ENCODE data around the gene ADAMTSL2.
"Not testable (repeated sequence)": the region's sequence is repeated elsewhere in the genome, so short reads cannot be mapped to it uniquely, and the experiment has no call there.

The ADAMTSL2 gene

DNA sequence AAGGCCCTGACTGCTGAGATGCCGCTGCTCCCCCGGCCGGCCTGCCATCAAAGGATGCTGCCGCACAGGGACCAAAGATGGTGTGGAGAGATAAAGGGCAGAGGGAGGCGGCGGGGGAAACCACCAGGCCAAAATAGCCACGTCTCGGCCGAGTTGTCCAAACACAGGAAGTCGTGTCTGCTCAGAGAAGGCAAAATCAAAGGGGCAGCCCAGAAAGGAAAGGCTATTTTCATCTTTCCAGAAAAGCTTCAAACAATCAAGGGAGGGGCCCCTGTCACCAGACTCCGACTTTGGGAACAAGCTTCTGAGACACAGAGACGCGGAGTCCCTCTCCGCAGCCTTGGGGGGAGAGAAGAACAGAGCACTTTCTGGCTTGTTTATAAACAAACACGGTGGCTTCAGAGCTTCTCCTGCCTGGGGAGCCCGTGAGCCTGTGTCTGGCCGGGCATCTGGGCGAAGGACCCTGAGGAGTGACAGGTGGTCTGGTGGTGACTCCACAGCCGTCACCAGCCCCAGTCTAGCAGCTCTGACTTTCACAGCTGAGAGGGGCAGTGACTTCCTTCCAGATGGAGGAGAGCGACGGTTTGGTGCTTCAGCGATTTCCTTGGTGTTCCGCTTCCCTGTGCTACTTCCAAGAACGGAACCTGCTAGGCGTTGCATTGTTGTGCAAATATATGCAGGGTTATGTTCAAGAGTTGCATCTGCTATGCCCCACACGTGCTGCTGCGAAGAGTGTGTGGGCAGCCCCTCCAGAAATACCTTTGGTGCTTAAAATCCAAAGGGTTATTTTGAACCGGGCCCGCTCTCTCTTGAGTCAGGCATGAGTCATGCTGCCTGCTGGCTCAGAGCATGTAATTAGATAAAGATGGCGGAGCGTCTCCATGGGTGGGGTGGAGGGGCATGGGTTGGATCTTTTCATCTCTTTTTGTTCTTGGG lies 24.0 kb downstream of the ADAMTSL2 start:
- DNase-seq (ENCODE audit: low spot score) = peak; percentile 67

DNA sequence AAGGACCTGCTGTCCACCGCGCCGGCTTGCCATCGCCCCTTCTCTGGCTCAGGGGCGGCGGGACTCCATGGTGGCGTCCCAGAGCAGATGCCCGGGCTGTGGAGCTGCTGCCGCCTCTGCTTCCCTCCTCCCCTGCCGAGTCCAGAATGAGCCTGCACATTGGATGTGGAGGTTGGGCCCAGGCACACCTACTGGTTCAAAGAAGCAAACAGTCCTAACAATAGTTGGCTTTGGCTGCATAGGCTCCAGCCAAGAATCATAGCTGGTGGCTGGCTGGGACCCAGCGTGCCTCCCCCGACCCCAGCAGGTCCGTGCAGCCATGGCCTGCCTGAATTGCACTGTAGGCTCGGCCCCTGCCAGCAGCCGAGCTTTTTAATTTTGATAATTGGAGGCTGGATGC lies 25.8 kb downstream of the ADAMTSL2 start:
- no peak for DNase-seq (ENCODE audit: low spot score)

DNA sequence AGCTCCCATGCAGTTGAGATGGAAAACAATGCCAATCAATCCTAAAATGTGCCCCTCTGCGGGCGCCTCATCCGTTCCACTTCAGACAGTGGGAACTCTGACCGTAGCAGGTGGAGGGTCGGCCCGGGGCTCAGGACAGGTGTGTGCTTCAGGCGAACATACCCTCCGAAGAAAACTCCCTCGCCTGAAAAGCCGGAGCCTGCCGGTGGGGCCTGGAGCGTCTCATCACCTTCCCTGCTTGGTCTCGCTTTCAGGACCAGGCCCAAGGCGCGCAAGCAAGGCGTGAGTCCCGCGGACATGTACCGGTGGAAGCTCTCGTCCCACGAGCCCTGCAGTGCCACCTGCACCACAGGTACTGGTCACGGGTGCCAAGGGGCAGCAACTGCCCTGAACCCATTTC lies 26.4 kb downstream of the ADAMTSL2 start:
- DNase-seq (ENCODE audit: low spot score) = no peak

DNA sequence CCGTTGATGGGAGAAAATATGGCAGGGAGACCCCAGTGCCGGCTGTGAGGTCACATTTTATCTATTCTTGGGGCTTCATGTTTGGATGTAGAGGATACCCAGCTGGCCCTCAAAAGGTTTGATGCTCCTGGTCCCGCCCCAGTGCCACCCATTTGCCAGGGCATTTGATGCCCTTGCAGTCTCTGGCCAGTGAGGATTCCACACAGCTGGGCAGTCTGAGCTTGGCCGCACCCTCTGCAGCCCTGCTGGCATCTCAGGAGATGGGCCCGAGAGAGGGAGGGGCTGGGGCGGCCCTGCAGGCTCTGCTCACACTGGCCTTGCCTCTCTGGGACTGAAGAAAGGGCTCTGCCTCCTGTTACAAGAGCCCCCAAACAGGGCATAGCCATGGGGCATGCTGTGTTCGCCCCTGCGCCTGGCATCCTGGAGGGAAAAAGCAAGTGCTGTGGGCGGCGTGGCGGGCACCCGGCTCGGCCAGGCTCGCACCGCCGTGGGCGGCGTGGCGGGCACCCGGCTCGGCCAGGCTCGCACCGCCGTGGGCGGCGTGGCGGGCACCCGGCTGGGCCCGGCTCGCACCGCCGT lies 27.6 kb downstream of the ADAMTSL2 start:
- no peak for DNase-seq (ENCODE audit: low spot score)

DNA sequence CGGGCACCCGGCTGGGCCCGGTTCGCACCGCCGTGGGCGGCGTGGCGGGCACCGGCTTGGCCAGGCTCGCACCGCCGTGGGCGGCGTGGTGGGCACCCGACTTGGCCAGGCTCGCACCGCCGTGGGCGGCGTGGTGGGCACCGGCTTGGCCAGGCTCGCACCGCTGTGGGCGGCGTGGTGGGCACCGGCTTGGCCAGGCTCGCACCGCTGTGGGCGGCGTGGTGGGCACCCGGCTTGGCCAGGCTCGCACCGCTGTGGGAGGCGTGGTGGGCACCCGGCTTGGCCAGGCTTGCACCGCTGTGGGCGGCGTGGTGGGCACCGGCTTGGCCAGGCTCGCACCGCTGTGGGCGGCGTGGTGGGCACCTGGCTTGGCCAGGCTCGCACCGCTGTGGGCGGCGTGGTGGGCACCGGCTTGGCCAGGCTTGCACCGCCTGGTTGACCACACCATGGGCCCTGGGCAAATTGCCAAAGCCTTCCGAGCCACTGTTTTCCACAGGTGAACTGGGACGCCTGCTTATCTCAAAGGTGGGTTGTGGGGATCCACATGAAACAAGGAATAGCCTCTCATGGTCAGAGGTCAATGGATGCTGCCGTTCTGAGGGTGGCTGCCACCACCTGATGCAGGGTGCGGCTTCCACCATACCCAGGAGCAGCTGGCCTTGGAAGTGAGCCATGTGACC lies 28.2 kb downstream of the ADAMTSL2 start:
- no peak for DNase-seq (ENCODE audit: low spot score)

DNA sequence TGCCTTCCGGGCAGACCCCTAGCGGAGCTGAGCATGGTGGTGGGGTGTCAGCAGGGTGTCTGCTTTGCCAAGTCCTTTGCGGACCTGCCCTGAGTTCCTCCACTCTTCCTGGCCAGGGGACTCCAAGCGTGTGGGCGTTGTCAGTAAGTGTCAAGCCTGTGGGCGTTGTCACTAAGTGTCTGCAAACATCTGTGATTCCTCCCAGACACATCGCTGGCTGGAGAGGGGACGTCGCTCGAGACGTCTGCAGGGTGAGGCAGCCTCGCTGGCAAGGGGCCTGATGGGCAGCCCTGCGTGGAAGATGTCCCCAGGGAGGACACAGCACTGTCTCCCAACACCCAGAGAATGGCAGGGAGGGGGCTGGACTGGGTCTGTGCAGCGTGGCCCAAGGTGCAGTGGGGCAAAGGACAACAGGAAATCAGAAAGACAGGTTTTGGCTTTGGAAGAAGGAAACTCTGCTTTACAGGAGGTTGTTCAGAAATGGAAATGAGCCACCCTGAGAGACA lies 28.8 kb downstream of the ADAMTSL2 start:
- no peak for DNase-seq (ENCODE audit: low spot score)

DNA sequence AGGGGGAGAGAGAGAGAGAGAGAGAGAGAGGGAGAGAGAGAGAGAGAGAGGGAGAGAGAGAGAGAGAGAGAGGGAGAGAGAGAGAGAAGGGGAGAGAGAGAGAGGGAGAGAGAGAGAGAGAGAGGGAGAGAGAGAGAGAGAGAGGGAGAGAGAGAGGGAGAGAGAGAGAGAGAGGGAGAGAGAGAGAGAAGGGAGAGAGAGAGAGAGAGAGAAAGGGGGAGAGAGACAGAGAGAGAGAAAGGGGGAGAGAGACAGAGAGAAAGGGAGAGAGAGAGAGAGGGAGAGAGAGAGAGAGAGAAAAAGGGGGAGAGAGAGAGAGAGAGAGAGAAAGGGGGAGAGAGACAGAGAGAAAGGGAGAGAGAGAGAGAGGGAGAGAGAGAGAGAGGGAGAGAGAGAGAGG lies 29.3 kb downstream of the ADAMTSL2 start:
- not testable (repeated sequence) for DNase-seq (ENCODE audit: low spot score)

DNA sequence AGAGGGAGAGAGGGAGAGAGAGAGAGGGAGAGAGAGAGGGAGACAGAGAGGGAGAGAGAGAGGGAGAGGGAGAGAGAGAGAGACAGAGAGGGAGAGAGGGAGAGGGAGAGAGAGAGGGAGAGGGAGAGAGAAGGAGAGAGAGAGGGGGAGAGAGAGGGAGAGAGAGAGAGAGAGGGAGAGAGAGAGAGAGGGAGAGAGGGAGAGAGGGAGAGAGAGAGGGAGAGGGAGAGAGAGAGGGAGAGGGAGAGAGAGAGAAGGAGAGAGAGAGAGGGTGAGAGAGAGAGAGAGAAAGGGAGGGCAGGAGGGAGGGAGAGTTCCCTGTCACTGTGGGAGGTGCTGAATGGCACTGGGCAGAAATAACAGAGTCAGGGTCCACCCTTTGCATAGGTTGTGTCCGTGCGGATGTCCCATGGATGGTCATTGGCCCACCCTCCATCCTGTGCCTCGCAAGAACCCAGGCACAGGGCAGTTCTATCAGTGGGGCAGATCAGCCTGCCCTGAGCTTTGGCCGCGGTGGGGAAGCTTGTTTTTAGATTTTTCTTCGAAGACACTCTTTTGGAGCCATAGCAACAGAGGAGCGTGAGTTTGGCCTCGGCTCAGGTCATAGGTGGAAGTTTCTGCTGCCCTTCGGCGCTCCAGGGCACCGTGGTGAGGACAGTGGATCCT lies 30.1 kb downstream of the ADAMTSL2 start:
- DNase-seq (ENCODE audit: low spot score) = no peak

DNA sequence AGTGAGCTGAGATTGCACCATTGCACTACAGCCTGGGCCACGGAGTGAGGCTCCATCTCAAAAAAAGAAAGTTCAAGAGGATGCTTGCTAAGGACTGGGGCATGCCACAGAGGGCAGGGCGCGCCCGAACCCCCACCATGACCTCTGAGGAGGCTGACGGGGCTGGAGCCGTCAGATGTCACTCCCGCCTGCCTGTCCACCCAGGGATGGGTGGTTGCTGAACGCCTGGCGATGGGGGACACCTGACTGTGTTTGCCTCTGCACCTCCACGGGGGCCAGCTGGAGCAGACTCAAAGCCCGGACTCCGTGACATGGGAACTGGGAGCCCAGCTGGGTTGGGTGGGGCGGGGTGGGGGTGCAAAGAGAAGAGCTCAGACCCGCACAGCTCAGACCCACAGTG lies 31.9 kb downstream of the ADAMTSL2 start:
- DNase-seq (ENCODE audit: low spot score) = no peak

DNA sequence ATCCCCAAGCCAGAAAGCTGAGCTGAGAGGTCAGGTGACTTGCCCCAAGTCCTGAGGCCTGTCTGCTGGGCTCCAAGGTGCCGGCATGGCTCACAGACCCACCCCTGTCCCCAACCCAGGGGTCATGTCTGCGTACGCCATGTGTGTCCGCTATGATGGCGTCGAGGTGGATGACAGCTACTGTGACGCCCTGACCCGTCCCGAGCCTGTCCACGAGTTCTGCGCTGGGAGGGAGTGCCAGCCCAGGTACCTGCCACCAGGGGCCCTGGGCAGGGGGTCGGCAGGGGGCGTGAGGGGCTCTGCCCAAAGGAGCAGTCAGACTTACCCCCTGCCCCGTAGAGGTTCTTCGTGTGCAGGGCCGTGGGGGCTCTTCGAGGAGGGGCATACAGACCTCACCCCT lies 32.3 kb downstream of the ADAMTSL2 start:
- DNase-seq (ENCODE audit: low spot score) = no peak

DNA sequence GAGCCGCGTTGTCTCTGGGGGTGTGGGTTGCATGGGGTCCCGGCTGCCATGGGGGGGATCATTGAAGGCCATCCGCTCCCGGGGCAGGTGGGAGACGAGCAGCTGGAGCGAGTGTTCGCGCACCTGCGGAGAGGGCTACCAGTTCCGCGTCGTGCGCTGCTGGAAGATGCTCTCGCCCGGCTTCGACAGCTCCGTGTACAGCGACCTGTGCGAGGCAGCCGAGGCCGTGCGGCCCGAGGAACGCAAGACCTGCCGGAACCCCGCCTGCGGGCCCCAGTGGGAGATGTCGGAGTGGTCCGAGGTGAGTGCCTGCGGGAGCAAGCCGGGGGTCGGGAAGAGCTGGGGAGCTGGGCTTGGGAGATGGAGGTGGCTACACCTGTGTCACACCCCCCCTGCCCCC lies 33.7 kb downstream of the ADAMTSL2 start:
- no peak for DNase-seq (ENCODE audit: low spot score)

DNA sequence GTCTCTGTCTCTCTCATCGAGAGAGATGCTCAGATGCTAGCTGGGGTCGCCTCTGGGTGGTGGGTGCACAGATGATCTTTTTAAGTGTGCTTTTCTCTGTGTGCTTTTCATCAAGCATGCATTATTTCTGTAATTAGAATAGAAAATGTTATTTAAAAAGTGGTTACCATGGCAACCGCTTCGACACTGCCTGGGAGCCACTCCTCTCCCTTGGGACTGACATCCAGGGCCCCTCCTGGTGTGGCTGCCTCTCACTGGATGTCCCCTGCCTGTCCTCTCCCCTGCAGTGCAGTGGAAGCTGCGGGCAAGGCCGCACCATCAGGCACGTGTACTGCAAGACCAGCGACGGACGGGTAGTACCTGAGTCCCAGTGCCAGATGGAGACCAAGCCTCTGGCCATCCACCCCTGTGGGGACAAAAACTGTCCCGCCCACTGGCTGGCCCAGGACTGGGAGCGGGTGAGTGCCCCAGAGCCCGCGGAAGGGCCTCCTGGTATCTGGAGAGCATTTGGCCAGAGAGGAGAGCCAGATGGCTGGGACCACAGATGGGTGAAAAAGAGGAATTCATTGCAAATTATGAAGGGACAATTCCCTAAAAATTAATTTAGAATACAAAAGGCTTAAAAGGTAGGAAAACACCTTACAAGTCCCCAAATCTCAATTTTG lies 34.7 kb downstream of the ADAMTSL2 start:
- DNase-seq (ENCODE audit: low spot score) = no peak

DNA sequence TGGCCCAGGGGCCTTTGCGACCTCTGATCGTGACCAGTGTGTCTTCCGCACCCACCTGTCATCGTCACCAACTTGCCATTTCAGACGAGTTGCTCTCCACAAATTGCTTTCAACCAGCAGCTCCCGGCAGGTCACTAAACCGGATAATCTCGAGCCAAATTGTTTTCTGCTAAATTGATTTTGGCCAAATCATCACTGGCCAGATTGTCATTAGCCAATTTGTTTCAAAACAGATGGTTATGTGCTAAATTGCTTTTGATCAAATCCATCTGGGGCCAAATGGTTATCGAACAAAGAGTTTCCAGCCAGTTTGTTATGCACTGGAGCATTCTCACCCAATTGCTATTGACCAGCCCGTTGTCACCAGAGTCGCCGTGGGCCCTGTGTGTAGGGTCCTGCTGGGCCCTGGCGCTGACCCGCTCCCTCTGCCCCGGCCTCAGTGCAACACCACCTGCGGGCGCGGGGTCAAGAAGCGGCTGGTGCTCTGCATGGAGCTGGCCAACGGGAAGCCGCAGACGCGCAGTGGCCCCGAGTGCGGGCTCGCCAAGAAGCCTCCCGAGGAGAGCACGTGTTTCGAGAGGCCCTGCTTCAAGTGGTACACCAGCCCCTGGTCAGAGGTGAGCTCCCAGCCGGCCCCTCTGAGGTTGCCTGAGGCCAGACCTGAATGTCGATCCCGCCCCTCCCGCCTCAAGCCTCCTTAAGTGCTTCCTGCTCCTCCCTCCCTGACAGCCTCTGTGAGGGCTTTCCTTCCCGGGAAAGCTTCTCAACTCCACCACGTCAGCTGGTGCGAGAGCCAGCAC lies 35.6 kb downstream of the ADAMTSL2 start:
- no peak for DNase-seq (ENCODE audit: low spot score)

DNA sequence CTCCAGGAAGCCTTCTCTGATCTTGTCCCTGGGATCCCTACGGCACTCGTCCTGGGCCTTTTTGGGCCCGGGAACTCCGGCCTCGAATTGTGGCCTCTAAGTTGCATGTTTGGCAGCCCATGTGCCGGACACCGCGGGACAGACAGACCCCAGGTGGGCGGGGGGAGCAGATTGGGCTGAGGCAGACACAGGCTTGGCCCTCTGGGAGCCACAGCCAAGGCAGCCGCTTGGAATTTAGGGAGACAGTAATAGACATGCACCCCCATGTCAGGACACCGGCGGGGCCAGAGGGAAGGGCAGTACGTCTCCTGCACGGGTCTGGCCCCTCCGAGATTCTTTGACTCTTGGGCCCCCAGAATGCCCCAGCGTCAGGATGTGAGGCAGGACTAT lies 36.2 kb downstream of the ADAMTSL2 start:
- no peak for DNase-seq (ENCODE audit: low spot score)

DNA sequence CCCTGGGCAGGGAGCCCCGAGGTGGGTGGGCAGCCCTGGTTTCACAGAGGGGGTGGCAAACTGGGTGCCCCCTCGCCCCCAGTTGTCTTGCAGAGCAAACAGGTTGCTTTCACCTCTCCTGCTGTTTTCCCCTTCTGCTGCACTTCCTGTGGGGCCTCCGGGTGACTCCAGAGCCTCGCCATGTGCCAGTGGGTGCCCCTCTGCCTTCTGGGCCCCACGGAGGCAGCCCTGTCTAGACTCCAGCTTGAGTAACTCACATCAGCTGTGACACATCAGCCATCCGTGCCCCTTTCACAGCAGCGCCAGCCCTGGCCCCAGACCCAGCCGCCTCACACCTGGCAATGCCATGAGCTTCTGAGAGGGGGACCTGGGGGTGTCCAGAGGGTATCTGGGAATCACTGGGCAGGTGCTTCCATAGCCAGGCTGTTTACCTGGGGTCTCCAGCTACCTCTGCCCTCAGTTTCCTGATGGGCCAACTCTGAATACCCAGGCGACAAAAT lies 36.9 kb downstream of the ADAMTSL2 start:
- no peak for DNase-seq (ENCODE audit: low spot score)

DNA sequence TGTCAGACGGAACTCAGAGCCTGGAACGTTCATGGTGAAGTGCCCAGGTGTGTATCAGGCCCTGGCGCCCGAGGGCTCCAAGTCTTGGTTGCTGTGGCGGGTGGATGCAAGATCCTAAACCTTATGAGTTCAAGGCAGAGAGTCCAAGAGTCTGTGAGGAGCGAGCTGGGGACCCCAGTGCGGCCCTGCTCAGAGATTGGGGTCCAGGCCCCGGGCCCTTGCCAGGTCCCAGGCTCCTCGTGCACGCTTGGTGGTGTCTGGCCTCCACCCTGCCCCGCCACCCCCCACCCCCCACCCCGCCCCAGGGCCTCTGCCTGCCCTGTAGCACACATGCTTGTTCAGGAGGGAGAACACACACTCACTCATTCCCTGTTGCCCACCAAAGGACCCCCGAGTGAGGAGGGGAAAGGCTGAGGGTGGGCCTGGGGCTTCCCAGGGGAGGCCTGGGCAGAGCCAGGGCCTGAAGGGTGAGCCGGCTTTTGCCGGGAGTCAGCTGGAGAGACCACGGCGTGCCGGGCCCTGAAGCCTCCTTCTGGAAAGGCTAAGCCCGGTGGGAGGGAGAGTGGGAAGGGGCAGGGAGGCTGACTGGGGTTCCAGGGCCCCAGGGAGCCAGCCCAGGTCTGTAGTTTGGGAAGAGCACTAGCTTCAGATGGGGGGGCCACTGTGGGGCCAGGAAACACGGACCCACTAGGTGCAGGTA lies 37.5 kb downstream of the ADAMTSL2 start:
- no peak for DNase-seq (ENCODE audit: low spot score)

DNA sequence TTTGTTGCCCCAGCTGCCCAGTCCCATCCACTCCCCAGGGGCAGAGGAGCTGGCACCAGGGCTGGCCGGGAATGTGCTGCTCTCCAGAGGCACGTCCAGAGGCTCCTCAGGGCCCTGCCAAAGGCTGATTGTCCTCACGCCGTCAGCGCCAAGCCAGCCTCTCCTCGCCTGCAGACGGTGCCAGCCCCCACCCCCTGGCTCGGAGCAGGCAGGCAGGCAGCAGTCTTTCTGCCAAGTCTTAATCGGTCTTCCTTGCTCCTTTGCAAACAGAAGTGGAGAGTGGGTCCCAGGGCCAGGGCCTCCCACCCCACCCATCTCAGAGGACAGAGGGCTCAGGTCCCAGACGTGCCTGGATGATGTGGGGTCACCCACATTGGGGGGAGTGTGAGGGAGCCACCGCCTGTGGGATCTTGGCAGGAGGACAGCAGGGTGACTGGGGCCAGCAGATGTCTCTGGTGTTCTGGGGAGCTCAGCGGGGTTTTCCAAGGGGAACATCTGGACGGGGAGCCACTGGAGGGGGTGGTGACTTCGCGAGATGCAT lies 38.4 kb downstream of the ADAMTSL2 start:
- DNase-seq (ENCODE audit: low spot score) = no peak

DNA sequence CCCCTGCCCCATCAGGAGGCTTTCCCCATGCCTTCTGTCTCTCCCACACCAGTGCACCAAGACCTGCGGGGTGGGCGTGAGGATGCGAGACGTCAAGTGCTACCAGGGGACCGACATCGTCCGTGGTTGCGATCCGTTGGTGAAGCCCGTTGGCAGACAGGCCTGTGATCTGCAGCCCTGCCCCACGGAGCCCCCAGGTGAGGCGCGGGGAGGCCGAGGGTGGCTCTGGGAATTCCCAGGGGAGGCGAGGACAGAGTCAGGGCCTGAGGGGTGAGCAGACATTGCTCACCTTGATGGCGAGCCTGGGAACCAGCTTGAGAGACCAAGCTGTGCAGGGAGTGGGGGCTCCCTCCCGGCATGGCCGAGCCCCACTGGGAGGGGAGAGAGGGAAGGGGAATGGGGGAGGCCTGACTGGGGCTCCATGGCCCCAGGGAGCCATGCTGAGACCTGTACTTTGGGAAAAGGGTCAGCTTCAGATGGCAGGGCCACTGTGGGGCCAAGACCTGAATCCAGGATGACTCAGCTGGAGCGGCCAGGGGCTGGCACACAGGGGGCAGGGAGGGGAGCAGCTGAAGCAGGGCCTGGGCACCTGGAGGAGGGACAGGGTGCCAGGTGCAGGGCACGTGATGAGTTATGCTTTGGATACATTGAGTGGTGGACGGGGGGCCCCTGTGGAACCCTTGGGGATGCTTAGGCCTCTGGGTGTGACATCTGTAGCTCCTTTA lies 39.4 kb downstream of the ADAMTSL2 start:
- no peak for DNase-seq (ENCODE audit: low spot score)

DNA sequence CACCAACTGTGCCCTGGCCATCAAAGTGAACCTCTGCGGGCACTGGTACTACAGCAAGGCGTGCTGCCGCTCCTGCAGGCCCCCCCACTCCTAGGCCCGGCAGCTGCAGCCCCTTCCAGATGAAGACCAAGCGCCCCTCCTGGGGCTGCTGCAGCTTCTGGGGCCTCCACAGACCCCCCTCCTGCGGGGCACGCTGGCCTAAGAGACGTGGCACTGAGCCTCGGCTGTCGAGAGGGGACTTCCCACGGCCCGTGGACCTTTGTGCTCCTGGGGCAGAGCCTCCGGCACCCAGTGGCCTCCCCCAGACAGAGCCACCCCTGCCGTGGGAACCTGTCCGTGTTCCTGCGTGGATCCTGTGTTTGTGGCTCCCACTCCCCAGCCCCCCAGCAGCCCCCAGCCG lies 40.3 kb downstream of the ADAMTSL2 start:
- no peak for DNase-seq (ENCODE audit: low spot score)
